Choroid plexus epithelial cell (primary cell): ENCODE measurements around the gene PFKP.

Source experiments
- DNase-seq: peaks from one replicate; pipeline ENCODE4 v3.0.0-alpha.2; 2010; ENCODE audit warnings: low read depth
- H3K4me3 ChIP-seq: 2 replicates; pipeline ENCODE4 v1.5.1; 2011; ENCODE audit warnings: low read depth, mild to moderate bottlenecking, control low read depth, low read length, moderate library complexity
- CTCF ChIP-seq: conservative IDR thresholded peaks from 2 replicates; pipeline ENCODE4 v1.5.1; 2011; ENCODE audit warnings: low read depth, mild to moderate bottlenecking, control low read depth, inconsistent platforms, low read length, moderate library complexity

The PFKP gene

DNA sequence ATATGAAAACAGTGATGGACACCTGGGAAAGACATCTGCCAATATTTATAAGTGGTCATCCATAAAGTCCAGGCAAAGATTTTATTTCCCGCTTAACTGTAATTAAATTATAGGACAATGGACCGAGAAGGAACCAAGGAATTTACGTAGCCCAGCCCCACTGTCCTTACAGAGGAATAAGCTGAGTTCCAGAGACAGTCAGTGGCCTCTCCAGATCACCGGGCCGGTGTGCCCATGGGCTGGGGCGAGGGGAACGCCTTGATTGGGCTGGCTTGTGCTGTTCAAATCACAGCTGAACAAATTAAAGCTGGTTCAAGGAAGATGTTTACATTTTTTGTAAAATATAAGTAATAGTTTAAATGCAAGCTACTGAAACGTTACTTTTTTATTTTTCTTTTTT, 40.7 kb downstream of the PFKP start:
- no peak for DNase-seq
- no peak overlapping the region for H3K4me3 ChIP-seq
- no peak for TF ChIP-seq CTCF

DNA sequence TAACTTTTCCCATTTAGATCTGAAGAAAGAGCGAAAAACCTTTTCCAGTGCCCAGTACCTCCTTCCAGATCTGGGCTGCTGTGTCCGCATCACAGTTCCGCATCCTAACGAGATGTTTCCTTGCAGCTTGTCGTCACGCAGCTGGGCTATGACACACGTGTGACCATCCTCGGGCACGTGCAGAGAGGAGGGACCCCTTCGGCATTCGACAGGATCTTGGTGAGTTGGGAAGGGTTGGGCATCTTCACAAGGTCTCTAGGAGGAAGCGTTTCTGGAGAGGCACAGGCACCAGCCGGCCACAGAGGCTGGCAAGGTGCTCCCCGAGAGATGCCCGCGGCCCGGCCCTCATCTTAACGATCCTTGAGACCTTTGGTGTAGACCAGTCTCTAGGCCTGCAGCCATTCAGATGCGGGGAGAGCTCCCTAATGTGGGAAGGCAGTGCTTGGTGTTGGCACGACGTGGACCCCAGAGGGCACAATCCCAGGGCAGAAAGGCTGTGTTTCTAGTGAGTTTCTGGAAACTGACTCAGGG, 41.3 kb downstream of the PFKP start:
- no peak for DNase-seq
- no peak overlapping the region for H3K4me3 ChIP-seq
- no peak for TF ChIP-seq CTCF

GRCh38 chr10:3109196-3109595, 41.8 kb downstream of the PFKP start:
- H3K4me3 ChIP-seq: no peak overlapping the region
- no peak for TF ChIP-seq CTCF
- no peak for DNase-seq

DNA sequence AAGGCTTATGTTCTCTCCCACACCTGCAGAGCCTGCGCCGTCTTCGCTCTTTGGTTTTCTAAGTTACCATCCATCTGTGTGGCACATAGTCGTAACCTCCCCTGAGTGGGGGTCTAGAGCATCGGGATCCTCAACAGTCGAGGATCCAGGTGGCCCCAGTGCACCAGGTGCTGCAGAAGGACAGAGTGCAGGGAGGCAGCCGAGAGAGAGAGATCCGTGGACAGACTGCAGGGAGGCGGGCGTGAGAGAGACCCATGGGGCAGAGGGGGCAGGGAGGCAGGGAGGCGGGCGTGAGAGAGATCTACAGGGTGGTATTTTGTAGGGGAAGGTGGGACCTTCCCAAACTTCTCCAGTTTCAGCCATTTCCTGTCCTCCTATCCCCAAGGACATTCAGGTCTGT, 42.3 kb downstream of the PFKP start:
- no peak for DNase-seq
- no peak for TF ChIP-seq CTCF

DNA sequence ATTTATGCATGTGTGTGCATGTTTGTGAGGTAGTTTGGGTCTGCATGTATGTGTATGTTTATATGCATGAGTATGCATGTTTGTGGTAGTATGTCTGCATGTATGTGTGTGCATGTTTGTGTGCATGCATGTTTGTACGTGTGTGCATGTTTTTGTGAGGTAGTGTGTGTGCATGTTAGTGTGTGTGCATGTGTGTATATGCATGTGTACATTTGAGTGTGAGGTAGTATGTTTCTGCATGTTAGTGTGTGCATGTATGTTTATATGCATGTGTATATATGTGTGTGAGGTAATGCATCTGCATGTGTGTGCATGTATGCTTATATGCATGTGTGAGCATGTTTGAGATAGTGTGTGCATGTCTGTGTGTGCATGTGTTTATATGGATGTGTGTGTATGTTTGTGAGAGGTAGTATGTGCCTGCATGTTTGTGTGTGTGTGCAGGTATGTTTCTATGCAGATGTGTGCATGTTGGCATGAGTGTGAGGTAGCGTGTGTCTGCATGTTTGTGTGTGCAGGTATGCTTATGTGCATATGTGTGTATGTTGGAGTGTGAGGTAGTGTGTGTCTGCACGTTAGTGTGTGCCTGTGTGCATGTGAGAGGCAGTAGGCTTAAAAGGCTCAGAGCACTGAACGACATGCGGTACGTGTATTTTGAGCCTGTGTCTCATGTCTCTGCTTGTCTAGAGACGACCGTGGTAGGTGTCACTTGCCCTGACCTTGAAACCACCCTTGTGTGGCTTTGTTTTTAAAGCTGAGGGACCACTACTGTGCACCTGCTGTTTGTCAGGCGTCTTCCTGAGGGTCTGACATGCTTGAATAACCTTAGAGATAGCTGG, 43.7 kb downstream of the PFKP start:
- TF ChIP-seq CTCF: no peak
- no peak overlapping the region for H3K4me3 ChIP-seq
- DNase-seq: no peak

More for the DNA sequence above, 42.3 kb downstream of the PFKP start:
- H3K4me3 ChIP-seq: no peak overlapping the region

DNA sequence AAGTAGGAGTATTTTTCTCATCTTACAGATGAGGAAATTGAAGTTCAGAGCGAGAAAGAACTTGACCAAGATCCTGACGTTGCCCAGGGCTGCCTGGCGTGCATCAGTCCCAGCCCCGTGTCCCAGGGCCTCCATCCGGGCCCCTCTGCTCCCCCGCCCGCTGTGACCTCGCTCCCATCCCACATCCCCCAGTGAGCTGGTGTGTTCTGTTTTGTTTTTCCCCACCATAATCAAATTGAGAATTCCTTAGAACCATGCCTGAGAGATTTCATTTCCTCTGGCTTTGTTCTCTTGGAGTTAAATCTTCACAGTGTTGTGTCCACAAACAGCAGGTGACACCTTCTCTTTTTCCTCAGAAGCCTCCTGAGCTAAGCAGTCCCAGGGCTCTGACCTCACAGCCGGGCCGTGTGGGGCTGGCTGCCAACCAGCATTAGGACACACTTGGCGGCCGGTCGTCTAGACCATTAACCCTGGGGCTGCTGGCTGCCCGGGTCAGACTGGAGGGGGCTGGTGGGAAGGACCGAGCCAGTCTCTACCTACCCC, 44.3 kb downstream of the PFKP start:
- TF ChIP-seq CTCF: no peak
- peak; percentile 70 for DNase-seq
- H3K4me3 ChIP-seq: no peak overlapping the region
